HL-60 (cell line): ENCODE data around the gene RAP1A.

Experiments used
- DNase-seq, 2 experiments: peaks; one replicate each; pipeline ENCODE4 v3.0.0-alpha.2; 2010 to 2020; ENCODE audit warnings: low read depth in 1 of 2, low spot score in 1 of 2
- H3K27ac ChIP-seq: fragments of 250-450 bp; sonication (Bioruptor Pico); replicated peaks from 2 replicates; pipeline ENCODE4 v1.5.1; 2020; ENCODE audit warnings: mild to moderate bottlenecking, moderate library complexity
- H3K27me3 ChIP-seq: fragments of 250-450 bp; sonication (Bioruptor Pico); 2 replicates; pipeline ENCODE4 v1.5.1; 2021; ENCODE audit warnings: mild to moderate bottlenecking, moderate library complexity; ENCODE audit not compliant: insufficient read depth, poor library complexity, severe bottlenecking
- H3K4me3 ChIP-seq: replicated peaks from 2 replicates; pipeline ENCODE4 v1.5.1; 2011; ENCODE audit warnings: mild to moderate bottlenecking, control low read depth, low read length; ENCODE audit not compliant: insufficient read depth
- CTCF ChIP-seq: IDR thresholded peaks from one replicate; pipeline ENCODE4 v1.5.1; 2011; ENCODE audit warnings: low read length, control low read depth, inconsistent platforms; ENCODE audit not compliant: insufficient read depth
- GABPA ChIP-seq: IDR thresholded peaks from 2 replicates; pipeline ENCODE4 v1.6.1; 2012; ENCODE audit warnings: low read depth
- POLR2AphosphoS5 ChIP-seq: IDR thresholded peaks from 2 replicates; pipeline ENCODE4 v1.6.1; 2012; ENCODE audit warnings: low read depth
- REST ChIP-seq: IDR thresholded peaks from 2 replicates; pipeline ENCODE4 v1.6.1; 2012; ENCODE audit warnings: low read depth; ENCODE audit not compliant: insufficient replicate concordance
- SPI1 ChIP-seq: IDR thresholded peaks from 2 replicates; pipeline ENCODE4 v1.6.1; 2012; ENCODE audit warnings: low read depth, mild to moderate bottlenecking, borderline replicate concordance

The RAP1A gene

GRCh38 chr1:111638320-111638719 is 18.7 kb downstream of the RAP1A start:
- Histone ChIP-seq H3K27me3 (no peaks in the 10 kb centered on the region), H3K27ac (no peak overlapping the region), H3K4me3 (no peak overlapping the region)
- TF ChIP-seq POLR2AphosphoS5 (no peak), SPI1 (no peak), REST (no peak), GABPA (no peak)
- DNase-seq, result no peak

- TF ChIP-seq REST (no peak), POLR2AphosphoS5 (no peak), CTCF (no peak), SPI1 (no peak), GABPA (no peak)
- no peak for DNase-seq
- Histone ChIP-seq H3K4me3 (no peak overlapping the region), H3K27ac (no peak overlapping the region), H3K27me3 (no peaks in the 10 kb centered on the region)
Observed at GRCh38 chr1:111639602-111640198, 20.1 kb downstream of the RAP1A start.

GRCh38 chr1:111643097-111643496 is 23.5 kb downstream of the RAP1A start:
- Histone ChIP-seq H3K4me3 (no peak overlapping the region), H3K27me3 (no peaks in the 10 kb centered on the region), H3K27ac (no peak overlapping the region)
- no peak for DNase-seq
- TF ChIP-seq REST (no peak), SPI1 (no peak), POLR2AphosphoS5 (no peak), GABPA (no peak), CTCF (no peak)

GRCh38 chr1:111643696-111644095 is 24.1 kb downstream of the RAP1A start:
- no peak for DNase-seq
- TF ChIP-seq GABPA (no peak), SPI1 (no peak), POLR2AphosphoS5 (no peak), REST (no peak), CTCF (no peak)
- H3K27ac ChIP-seq, result no peak overlapping the region
- H3K4me3 ChIP-seq, result no peak overlapping the region
- no peaks in the 10 kb centered on the region for H3K27me3 ChIP-seq
